ENCODE results near the gene ZNF420. TPM values are rescaled to one million over a fixed set of nuclear protein-coding genes. Genes with fewer than 3 reads are reported as not detected.
"Not testable (repeated sequence)": the region's sequence is repeated elsewhere in the genome, so short reads cannot be mapped to it uniquely, and the experiment has no call there.

ZNF420 gene
- total RNA-seq, 1 experiment from 2014 or later, result 9.8 TPM

GRCh38 chr19:37114001-37114400, 35.8 kb downstream of the ZNF420 start:
- no peak overlapping the region for H2BK20ac ChIP-seq (ENCODE audit: low read depth, low read length, poor library complexity, severe bottlenecking)
- no peak overlapping the region for H3K14ac ChIP-seq (ENCODE audit: insufficient read depth, low read length)
- no peaks in the 10 kb centered on the region for H3K79me2 ChIP-seq (ENCODE audit: insufficient read depth, low read length)
- H4K91ac ChIP-seq (ENCODE audit: insufficient read length, low read depth, low read length), result no peak overlapping the region
- no peak overlapping the region for H3K4ac ChIP-seq (ENCODE audit: low read depth, low read length)
- peaks cover 7% of the 10 kb centered on the region for H3K27me3 Mint-ChIP-seq (ENCODE audit: low read depth)
- no peak overlapping the region for H3K9ac ChIP-seq (ENCODE audit: extremely low read depth, insufficient read length, low read length)
- no peak overlapping the region for H2AFZ ChIP-seq (ENCODE audit: low read length)
- no peak overlapping the region for H3K23ac ChIP-seq (ENCODE audit: insufficient read length, low read depth, low read length)
- H3K27me3 ChIP-seq (ENCODE audit: insufficient read depth, low read length), result no peaks in the 10 kb centered on the region
- H3K27ac ChIP-seq (ENCODE audit: insufficient read length, low read depth, low read length), result no peak overlapping the region
- TF ChIP-seq CTCF (conservative IDR thresholded peaks at IDR 0.05), result peak; percentile 55
- H3K9me3 Mint-ChIP-seq, result peaks cover 89 to 92% of the 10 kb centered on the region in 2 experiments
- no peak overlapping the region for H3K27ac Mint-ChIP-seq
- no peak overlapping the region for H4K5ac ChIP-seq (ENCODE audit: insufficient read length, low read depth, low read length)
- no peak overlapping the region for H3K4me2 ChIP-seq (ENCODE audit: insufficient read depth, insufficient read length, low read length)
- H3K56ac ChIP-seq (ENCODE audit: insufficient read length, low read depth, low read length), result no peak overlapping the region
- H3K4me1 Mint-ChIP-seq, result no peaks in the 10 kb centered on the region
- H2BK12ac ChIP-seq (ENCODE audit: insufficient read length, low read depth, low read length), result no peak overlapping the region
- no peak overlapping the region for H2BK15ac ChIP-seq (ENCODE audit: low read depth, low read length)
- no peak overlapping the region for H2BK120ac ChIP-seq (ENCODE audit: low read depth, low read length, poor library complexity, severe bottlenecking)
- WGBS (ENCODE audit: extremely low coverage, insufficient read length, low lambda C conversion rate), result no CpG with 5 or more reads among the region's 9 CpGs
- no peaks in the 10 kb centered on the region for H3K23me2 ChIP-seq (ENCODE audit: insufficient read length, low read depth, low read length, poor library complexity, severe bottlenecking)
- peaks cover 63% of the 10 kb centered on the region for H3K9me3 ChIP-seq (ENCODE audit: control insufficient read depth, low read depth, low read length)
- no peak for DNase-seq
- no peak overlapping the region for H2AK5ac ChIP-seq (ENCODE audit: insufficient read length, low read length)
- H3T11ph ChIP-seq (ENCODE audit: low read length), result no peak overlapping the region
- H3K18ac ChIP-seq (ENCODE audit: insufficient read length, low read depth, low read length), result no peak overlapping the region
- H4K20me1 ChIP-seq (ENCODE audit: control insufficient read depth, insufficient read depth, insufficient read length), result no peaks in the 10 kb centered on the region
- H3K36me3 Mint-ChIP-seq (ENCODE audit: insufficient read depth in 1 of 3, low read depth in 3 of 3), result peaks cover 70 to 89% (median 78%) of the 10 kb centered on the region in 3 experiments
- no peak overlapping the region for H2BK5ac ChIP-seq (ENCODE audit: insufficient read length, low read length)
- no peaks in the 10 kb centered on the region for H3K79me1 ChIP-seq (ENCODE audit: insufficient read depth, low read depth, low read length, poor library complexity, severe bottlenecking)
- H4K8ac ChIP-seq (replicated peaks; ENCODE audit: insufficient read length, low read depth, low read length), result no peak overlapping the region
- no peaks in the 10 kb centered on the region for H3K4me1 ChIP-seq (ENCODE audit: insufficient read depth, low read length)
- no peak overlapping the region for H3K4me3 Mint-ChIP-seq

- not testable (repeated sequence) for H3K4ac ChIP-seq (ENCODE audit: low read depth, low read length); DNase-seq; H2BK5ac ChIP-seq (ENCODE audit: insufficient read length, low read length); H2BK12ac ChIP-seq (ENCODE audit: insufficient read length, low read depth, low read length); H4K8ac ChIP-seq (replicated peaks; ENCODE audit: insufficient read length, low read depth, low read length); H3K23me2 ChIP-seq (ENCODE audit: insufficient read length, low read depth, low read length, poor library complexity, severe bottlenecking); H3K9ac ChIP-seq (ENCODE audit: extremely low read depth, insufficient read length, low read length); H2AFZ ChIP-seq (ENCODE audit: low read length); H2BK15ac ChIP-seq (ENCODE audit: low read depth, low read length); H3K56ac ChIP-seq (ENCODE audit: insufficient read length, low read depth, low read length); H3K14ac ChIP-seq (ENCODE audit: insufficient read depth, low read length); H4K20me1 ChIP-seq (ENCODE audit: control insufficient read depth, insufficient read depth, insufficient read length); H3K79me2 ChIP-seq (ENCODE audit: insufficient read depth, low read length); H3K4me3 Mint-ChIP-seq; H3K4me2 ChIP-seq (ENCODE audit: insufficient read depth, insufficient read length, low read length); H3K23ac ChIP-seq (ENCODE audit: insufficient read length, low read depth, low read length); H3K27me3 ChIP-seq (ENCODE audit: insufficient read depth, low read length); H3K27me3 Mint-ChIP-seq (ENCODE audit: low read depth); H3K27ac ChIP-seq (ENCODE audit: insufficient read length, low read depth, low read length); H3K4me1 ChIP-seq (ENCODE audit: insufficient read depth, low read length); H2BK120ac ChIP-seq (ENCODE audit: low read depth, low read length, poor library complexity, severe bottlenecking); H3K79me1 ChIP-seq (ENCODE audit: insufficient read depth, low read depth, low read length, poor library complexity, severe bottlenecking); H3K4me1 Mint-ChIP-seq; H2AK5ac ChIP-seq (ENCODE audit: insufficient read length, low read length); H3K27ac Mint-ChIP-seq; H3K18ac ChIP-seq (ENCODE audit: insufficient read length, low read depth, low read length); H4K91ac ChIP-seq (ENCODE audit: insufficient read length, low read depth, low read length); H3T11ph ChIP-seq (ENCODE audit: low read length); H4K5ac ChIP-seq (ENCODE audit: insufficient read length, low read depth, low read length); H2BK20ac ChIP-seq (ENCODE audit: low read depth, low read length, poor library complexity, severe bottlenecking)
- H3K9me3 ChIP-seq (ENCODE audit: control insufficient read depth, low read depth, low read length), result peaks cover 46% of the 10 kb centered on the region
- WGBS (ENCODE audit: extremely low coverage, insufficient read length, low lambda C conversion rate), result no CpG with 5 or more reads among the region's 3 CpGs
- peaks cover 31 to 51% (median 32%) of the 10 kb centered on the region in 3 experiments for H3K36me3 Mint-ChIP-seq (ENCODE audit: insufficient read depth in 1 of 3, low read depth in 3 of 3)
- H3K9me3 Mint-ChIP-seq, result peaks cover 75 to 81% of the 10 kb centered on the region in 2 experiments
These were observed 43.9 kb downstream of the ZNF420 start for GRCh38 chr19:37122093-37122492.
